H1 (cell line): ENCODE measurements around the gene PRKCH. TPM values are rescaled to one million over a fixed set of nuclear protein-coding genes. Genes with fewer than 3 reads are reported as not detected.

ENCODE experiments used
- CTCF ChIA-PET: fragments of 300-600 bp; sonication (Branson Sonifier 250); formaldehyde crosslinking; loops from one replicate; lab custom pipeline; 2021; ENCODE audit not compliant: partially characterized antibody; lab: Charles Lee
- POLR2A ChIA-PET: fragments of 300-600 bp; sonication (Branson Sonifier 250); formaldehyde crosslinking; loops from one replicate; lab custom pipeline; 2021; ENCODE audit warnings: inconsistent platforms; ENCODE audit not compliant: partially characterized antibody; lab: Charles Lee
- DNase-seq, 2 experiments: peaks; one replicate each; pipeline versions ENCODE4 v3.0.0 to v3.0.0-alpha.2; 2010 to 2022; ENCODE audit warnings: low spot score in 2 of 2, low read depth in 1 of 2, mixed read lengths in 1 of 2
- FAIRE-seq: peaks from 2 replicates; lab custom pipeline; 2011; peaks lifted over from hg19 to GRCh38; lab: Jason Lieb, UNC
- H2AFZ ChIP-seq: 2 replicates; pipeline ENCODE4 v1.8.1; 2012; ENCODE audit warnings: low read length, inconsistent platforms
- H2AK5ac ChIP-seq: 2 replicates; pipeline ENCODE4 v1.6.1; 2013; ENCODE audit warnings: low read depth, low read length
- H2BK120ac ChIP-seq: replicated peaks from 2 replicates; pipeline ENCODE3; 2013; ENCODE audit warnings: low read depth, low read length, inconsistent platforms
- H2BK12ac ChIP-seq: 2 replicates; pipeline ENCODE4 v1.6.1; 2013; ENCODE audit warnings: low read depth, low read length
- H2BK15ac ChIP-seq: 2 replicates; pipeline ENCODE4 v1.6.1; 2013; ENCODE audit warnings: low read length
- H2BK20ac ChIP-seq: 2 replicates; pipeline ENCODE4 v1.6.1; 2013; ENCODE audit warnings: low read length
- H2BK5ac ChIP-seq: 2 replicates; pipeline ENCODE4 v1.6.1; 2013; ENCODE audit warnings: low read depth, low read length
- H3K14ac ChIP-seq: 2 replicates; pipeline ENCODE4 v1.6.1; 2013; ENCODE audit warnings: inconsistent platforms; ENCODE audit not compliant: insufficient read length
- H3K18ac ChIP-seq: 2 replicates; pipeline ENCODE4 v1.6.1; 2013; ENCODE audit warnings: low read length; ENCODE audit errors: extremely low read depth
- H3K23ac ChIP-seq: 2 replicates; pipeline ENCODE4 v1.6.1; 2013; ENCODE audit warnings: inconsistent platforms; ENCODE audit not compliant: insufficient read length
- H3K23me2 ChIP-seq: 2 replicates; pipeline ENCODE4 v1.6.1; 2013; ENCODE audit warnings: low read depth, low read length
- H3K27ac ChIP-seq: 2 replicates; pipeline ENCODE4 v1.6.1; 2011; ENCODE audit warnings: low read depth, low read length, inconsistent platforms
- H3K27me3 ChIP-seq, 4 experiments: replicated peaks in 1 of 4; 1 replicate in 1 of 4; 2 replicates in 3 of 4; pipeline versions ENCODE4 v1.6.1 to v1.8.1; 2011 to 2013; ENCODE audit warnings: low read length in 3 of 4, mild to moderate bottlenecking in 3 of 4, inconsistent platforms in 2 of 4, mixed read lengths in 2 of 4, moderate library complexity in 1 of 4; ENCODE audit not compliant: control insufficient read depth in 3 of 4, insufficient read depth in 3 of 4; ENCODE audit errors: extremely low read depth in 1 of 4
- H3K36me3 ChIP-seq, 4 experiments: 2 replicates each; pipeline versions ENCODE4 v1.6.1 to v1.8.1; 2011 to 2013; ENCODE audit warnings: mild to moderate bottlenecking in 4 of 4, low read length in 3 of 4, moderate library complexity in 2 of 4, control low read depth in 1 of 4, inconsistent platforms in 1 of 4; ENCODE audit not compliant: insufficient read depth in 4 of 4, control insufficient read depth in 2 of 4
- H3K4ac ChIP-seq: replicated peaks from 2 replicates; pipeline ENCODE3; 2013; ENCODE audit warnings: low read length, low read depth, mixed read lengths, inconsistent platforms; ENCODE audit not compliant: insufficient read length
- H3K4me1 ChIP-seq, 4 experiments: replicated peaks in 1 of 4; 1 replicate in 1 of 4; 2 replicates in 3 of 4; pipeline versions ENCODE4 v1.6.1 to v1.8.1; 2011 to 2013; ENCODE audit warnings: low read length in 3 of 4, inconsistent platforms in 2 of 4, mixed read lengths in 1 of 4; ENCODE audit not compliant: insufficient read depth in 4 of 4, control insufficient read depth in 3 of 4
- H3K4me2 ChIP-seq, 2 experiments: 2 replicates each; pipeline versions ENCODE4 v1.6.1 to v1.8.1; 2011 to 2013; ENCODE audit warnings: low read depth in 2 of 2, low read length in 2 of 2, control low read depth in 1 of 2, inconsistent platforms in 1 of 2, mild to moderate bottlenecking in 1 of 2; ENCODE audit not compliant: insufficient read depth in 1 of 2
- H3K4me3 ChIP-seq, 4 experiments: fragments of 200-600, 300-600 bp in 1 of 4; sonication (generic), shearing (Covaris generic), sonication (Bioruptor Twin) in 1 of 4; 2 replicates each; pipeline versions ENCODE4 v1.5.1 to v1.8.1; 2011 to 2016; ENCODE audit warnings: low read length in 4 of 4, low read depth in 3 of 4, control low read depth in 2 of 4, inconsistent platforms in 2 of 4, mild to moderate bottlenecking in 2 of 4, mixed read lengths in 1 of 4, moderate library complexity in 1 of 4; ENCODE audit not compliant: insufficient read depth in 2 of 4; ENCODE audit errors: extremely low read depth in 1 of 4
- H3K56ac ChIP-seq: replicated peaks from 2 replicates; pipeline ENCODE3; 2013; ENCODE audit warnings: low read depth, mild to moderate bottlenecking, mixed read lengths, low read length, inconsistent platforms; ENCODE audit not compliant: insufficient read length
- H3K79me1 ChIP-seq: 2 replicates; pipeline ENCODE4 v1.6.1; 2013; ENCODE audit warnings: low read depth, low read length, control low read depth
- H3K79me2 ChIP-seq, 2 experiments: 2 replicates each; pipeline versions ENCODE4 v1.6.1 to v1.8.1; 2012 to 2013; ENCODE audit warnings: low read length in 2 of 2, mild to moderate bottlenecking in 2 of 2, inconsistent platforms in 1 of 2; ENCODE audit not compliant: insufficient read depth in 2 of 2, control insufficient read depth in 1 of 2
- H3K9ac ChIP-seq, 4 experiments: replicated peaks in 1 of 4; 1 replicate in 1 of 4; 2 replicates in 3 of 4; pipeline versions ENCODE4 v1.6.1 to v1.8.1; 2011 to 2013; ENCODE audit warnings: low read depth in 3 of 4, low read length in 3 of 4, control low read depth in 2 of 4, mild to moderate bottlenecking in 2 of 4, moderate library complexity in 2 of 4, inconsistent platforms in 1 of 4; ENCODE audit errors: extremely low read depth in 1 of 4
- H3K9me3 ChIP-seq, 2 experiments: 2 replicates each; pipeline versions ENCODE4 v1.6.1 to v1.8.1; 2012 to 2013; ENCODE audit warnings: mild to moderate bottlenecking in 2 of 2, moderate library complexity in 2 of 2, control low read depth in 1 of 2, inconsistent platforms in 1 of 2, low read depth in 1 of 2, low read length in 1 of 2, mixed read lengths in 1 of 2; ENCODE audit not compliant: insufficient read depth in 2 of 2
- H4K20me1 ChIP-seq, 2 experiments: replicated peaks in 1 of 2; 2 replicates each; pipeline versions ENCODE3 to v1.8.1; 2011 to 2013; ENCODE audit warnings: inconsistent platforms in 2 of 2, low read length in 2 of 2, mild to moderate bottlenecking in 1 of 2; ENCODE audit not compliant: insufficient read depth in 2 of 2, control insufficient read depth in 1 of 2
- H4K5ac ChIP-seq: 2 replicates; pipeline ENCODE4 v1.6.1; 2013; ENCODE audit warnings: low read length, low read depth, mixed read lengths, inconsistent platforms; ENCODE audit not compliant: insufficient read length
- H4K8ac ChIP-seq: 2 replicates; pipeline ENCODE4 v1.8.0; 2013; ENCODE audit warnings: mild to moderate bottlenecking, moderate library complexity, low read length, inconsistent platforms; ENCODE audit not compliant: insufficient read depth; ENCODE audit errors: extremely low read depth
- H4K91ac ChIP-seq: replicated peaks from 2 replicates; pipeline ENCODE3; 2013; ENCODE audit warnings: low read length, mixed read lengths, inconsistent platforms; ENCODE audit not compliant: insufficient read length
- BACH1 ChIP-seq: IDR thresholded peaks from 2 replicates; pipeline ENCODE4 v1.6.1; 2012; ENCODE audit warnings: low read length, improper control_type of control experiment
- CTCF ChIP-seq, 3 experiments: IDR thresholded peaks; 1 replicate in 2 of 3; 2 replicates in 1 of 3; pipeline versions ENCODE4 v1.5.1 to v1.6.1; 2011; ENCODE audit warnings: low read length in 3 of 3, mild to moderate bottlenecking in 3 of 3, inconsistent platforms in 2 of 3, low read depth in 1 of 3, moderate library complexity in 1 of 3; ENCODE audit not compliant: insufficient read depth in 1 of 3; ENCODE audit errors: control extremely low read depth in 1 of 3
- RXRA ChIP-seq: IDR thresholded peaks from 2 replicates; pipeline ENCODE4 v1.6.1; 2011; ENCODE audit warnings: low read depth, mild to moderate bottlenecking, low read length, moderate library complexity; ENCODE audit not compliant: insufficient read depth
- YY1 ChIP-seq: IDR thresholded peaks from 2 replicates; pipeline ENCODE4 v1.6.1; 2011; ENCODE audit warnings: low read depth, mild to moderate bottlenecking, low read length
- WGBS, 2 experiments: shearing (Covaris generic) in 1 of 2; methylation state at CpG; one replicate each; pipeline versions ENCODE4 v1.1.6 to v1.1.7; 2013 to 2015; ENCODE audit warnings: low lambda C conversion rate in 2 of 2, mixed read lengths in 2 of 2, inconsistent platforms in 1 of 2, low coverage in 1 of 2, missing lambda C conversion rate in 1 of 2; ENCODE audit not compliant: insufficient replicate concordance in 2 of 2, insufficient coverage in 1 of 2, insufficient read length in 1 of 2; ENCODE audit errors: extremely low coverage in 1 of 2, missing lambda C conversion rate in 1 of 2; 5-methylcytosine and 5-hydroxymethylcytosine counted together
- polyA plus RNA-seq, 7 experiments: library from polyadenylated mRNA; depleted of rRNA in 3 of 7; stranded (reverse) in 5 of 7; unstranded in 2 of 7; fragments of >200 nt in 5 of 7; fragments of 200-250 nt in 2 of 7; gene quantifications; 1 replicate in 5 of 7; 2 replicates in 1 of 7; 4 replicates in 1 of 7; pipeline versions ENCODE4 v1.2.1 to v1.2.3, GENCODE V29; 2011 to 2013; ENCODE audit warnings: missing spikeins in 2 of 7, mixed read lengths in 2 of 7
- total RNA-seq: library from RNA; stranded (reverse); fragmentation: NEBNext Ultra II Directional; extraction: Animal tissue kit (Norgen Biotek cat#: 25700); gene quantifications from 2 replicates; pipeline ENCODE4 v1.2.1, GENCODE V29; 2021
- TF ChIP-seq, protein P1 (sequence below): IDR thresholded peaks from 2 replicates; pipeline ENCODE4 v1.6.1; 2012; ENCODE audit warnings: inconsistent platforms
- TF ChIP-seq, protein P2 (sequence below): IDR thresholded peaks from 2 replicates; pipeline ENCODE4 v1.6.1; 2011; ENCODE audit warnings: low read length, improper control_type of control experiment
- TF ChIP-seq, protein P3 (sequence below): IDR thresholded peaks from 2 replicates; pipeline ENCODE4 v1.6.1; 2012; ENCODE audit warnings: inconsistent platforms

The PRKCH gene
- total and polyA plus RNA-seq, 2 of the 8 experiments (the other 6 are each of a cell fraction or from before 2014, with no cell fraction given): 6.4 to 7.0 TPM

GRCh38 chr14:61479746-61480502 lies 158.5 kb downstream of the PRKCH start:
- POLR2A ChIA-PET: interaction anchor here (0.6 to 3.0 kb wide), 7 partner anchors 9 to 305 kb away, joined by 3 to 11 read pairs (median 3); no protein-coding TSS in a partner anchor
- H4K8ac ChIP-seq: no peak overlapping the region
- no peak overlapping the region for H2AFZ ChIP-seq
- H4K5ac ChIP-seq: no peak overlapping the region
- no peak overlapping the region for H2BK15ac ChIP-seq
- FAIRE-seq (no peak), DNase-seq (no peak)
- no peak overlapping the region for H3K9ac ChIP-seq
- H3K27ac ChIP-seq: no peak overlapping the region
- no peak overlapping the region for H3K4me2 ChIP-seq
- no peaks in the 10 kb centered on the region for H4K20me1 ChIP-seq
- H3K4me3 ChIP-seq: no peak overlapping the region
- no peak overlapping the region for H2AK5ac ChIP-seq
- H4K91ac ChIP-seq: no peak overlapping the region
- H3K27me3 ChIP-seq: no peaks in the 10 kb centered on the region; a peak in 1 of 7 replicates
- no peak overlapping the region for H3K4ac ChIP-seq
- no peak overlapping the region for H2BK120ac ChIP-seq
- H3K23ac ChIP-seq: no peak overlapping the region
- no peak overlapping the region for H2BK5ac ChIP-seq
- H3K56ac ChIP-seq: no peak overlapping the region
- H3K79me2 ChIP-seq: no peaks in the 10 kb centered on the region
- 66% methylated on average over 3 of the region's 3 CpGs; no CpG with 5 or more reads in 1 of the 2 experiments for WGBS, 2 experiments
- no peaks in the 10 kb centered on the region for H3K23me2 ChIP-seq
- CTCF ChIA-PET: interaction anchor here (0.7 to 3.5 kb wide), 13 partner anchors 9 to 358 kb away, joined by 3 to 17 read pairs (median 5); partner anchors contain the start of gene SNAPC1
- H2BK12ac ChIP-seq: no peak overlapping the region
- no peaks in the 10 kb centered on the region for H3K9me3 ChIP-seq
- H3K79me1 ChIP-seq: no peaks in the 10 kb centered on the region
- no peak overlapping the region for H3K14ac ChIP-seq
- H3K18ac ChIP-seq: no peak overlapping the region
- H3K36me3 ChIP-seq: no peaks in the 10 kb centered on the region
- peaks cover 0 to 4% (median 3%) of the 10 kb centered on the region in 4 experiments; a peak in 4 of 7 replicates for H3K4me1 ChIP-seq
- peak overlapping the region; percentile 28; the same call in 1 of the 2 replicates for H2BK20ac ChIP-seq
- TF ChIP-seq, protein P1, sequence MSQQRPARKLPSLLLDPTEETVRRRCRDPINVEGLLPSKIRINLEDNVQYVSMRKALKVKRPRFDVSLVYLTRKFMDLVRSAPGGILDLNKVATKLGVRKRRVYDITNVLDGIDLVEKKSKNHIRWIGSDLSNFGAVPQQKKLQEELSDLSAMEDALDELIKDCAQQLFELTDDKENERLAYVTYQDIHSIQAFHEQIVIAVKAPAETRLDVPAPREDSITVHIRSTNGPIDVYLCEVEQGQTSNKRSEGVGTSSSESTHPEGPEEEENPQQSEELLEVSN: no peak
- TF ChIP-seq YY1 (no peak), CTCF (IDR thresholded peaks at IDR 0.05; ENCODE audit: control extremely low read depth in 1 of 3, insufficient read depth in 1 of 3, low read depth in 1 of 3, low read length in 3 of 3) (no peak), RXRA (no peak), BACH1 (no peak)
- TF ChIP-seq, protein P2, sequence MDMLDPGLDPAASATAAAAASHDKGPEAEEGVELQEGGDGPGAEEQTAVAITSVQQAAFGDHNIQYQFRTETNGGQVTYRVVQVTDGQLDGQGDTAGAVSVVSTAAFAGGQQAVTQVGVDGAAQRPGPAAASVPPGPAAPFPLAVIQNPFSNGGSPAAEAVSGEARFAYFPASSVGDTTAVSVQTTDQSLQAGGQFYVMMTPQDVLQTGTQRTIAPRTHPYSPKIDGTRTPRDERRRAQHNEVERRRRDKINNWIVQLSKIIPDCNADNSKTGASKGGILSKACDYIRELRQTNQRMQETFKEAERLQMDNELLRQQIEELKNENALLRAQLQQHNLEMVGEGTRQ: no peak
- TF ChIP-seq, protein P3, sequence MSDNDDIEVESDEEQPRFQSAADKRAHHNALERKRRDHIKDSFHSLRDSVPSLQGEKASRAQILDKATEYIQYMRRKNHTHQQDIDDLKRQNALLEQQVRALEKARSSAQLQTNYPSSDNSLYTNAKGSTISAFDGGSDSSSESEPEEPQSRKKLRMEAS: no peak
